ENCODE data around the gene GRK5. TPM values are rescaled to one million over a fixed set of nuclear protein-coding genes. Genes with fewer than 3 reads are reported as not detected.

The GRK5 gene
- total RNA-seq, 1 experiment from 2014 or later = 2.3 TPM

GRCh38 chr10:119442758-119443060 is 235.3 kb downstream of the GRK5 start (continued):
- TF ChIP-seq E2F5 (CRISPR knock-in tag; IDR thresholded peaks at IDR 0.05) (no peak), ZNF671 (CRISPR knock-in tag; IDR thresholded peaks at IDR 0.05) (no peak), ZNF423 (CRISPR knock-in tag; IDR thresholded peaks at IDR 0.05) (no peak), CREM (CRISPR knock-in tag; IDR thresholded peaks at IDR 0.05) (no peak), CDX4 (CRISPR knock-in tag; IDR thresholded peaks at IDR 0.05; ENCODE audit: borderline replicate concordance) (no peak)

GRCh38 chr10:119443441-119443840 is 236.1 kb downstream of the GRK5 start:
- ATAC-seq (no peak), DNase-seq (ENCODE audit: low spot score) (no peak)
- ChIA-PET CTCF (interaction anchor here (1.9 to 6.5 kb wide), 3 partner anchors 46 to 245 kb away, joined by 7 to 95 read pairs (median 13); partner anchors contain the start of gene GRK5), POLR2A (no interaction called here)
- no peaks in the 10 kb centered on the region for H3K36me3 Mint-ChIP-seq
- H3K27ac Mint-ChIP-seq = no peak overlapping the region
- no peaks in the 10 kb centered on the region; the same call in 1 of the 2 replicates for H3K27me3 Mint-ChIP-seq (ENCODE audit: low read depth)
- peaks cover 4% of the 10 kb centered on the region for H3K9me3 Mint-ChIP-seq
- H3K4me1 Mint-ChIP-seq = peaks cover 4% of the 10 kb centered on the region
- H3K4me3 Mint-ChIP-seq = no peak overlapping the region
- TF ChIP-seq ZNF121 (CRISPR knock-in tag; IDR thresholded peaks at IDR 0.05) (no peak), ELF4 (CRISPR knock-in tag; IDR thresholded peaks at IDR 0.05; ENCODE audit: low read depth) (no peak), ZNF263 (CRISPR knock-in tag; IDR thresholded peaks at IDR 0.05; ENCODE audit: low read depth) (no peak), ZNF425 (CRISPR knock-in tag; conservative IDR thresholded peaks at IDR 0.05) (no peak), AFF4 (CRISPR knock-in tag; IDR thresholded peaks at IDR 0.05; ENCODE audit: borderline replicate concordance) (no peak), ZNF671 (CRISPR knock-in tag; IDR thresholded peaks at IDR 0.05) (no peak), ZNF281 (CRISPR knock-in tag; IDR thresholded peaks at IDR 0.05) (no peak), STAT6 (CRISPR knock-in tag; conservative IDR thresholded peaks at IDR 0.05; ENCODE audit: low read depth) (no peak), JUN (CRISPR knock-in tag; IDR thresholded peaks at IDR 0.05) (no peak), IRF1 (CRISPR knock-in tag; IDR thresholded peaks at IDR 0.05) (no peak), GTF2I (CRISPR knock-in tag; conservative IDR thresholded peaks at IDR 0.05) (no peak), ERG (CRISPR knock-in tag; IDR thresholded peaks at IDR 0.05) (no peak), ZSCAN18 (CRISPR knock-in tag; IDR thresholded peaks at IDR 0.05) (no peak), GRHL2 (CRISPR knock-in tag; IDR thresholded peaks at IDR 0.05; ENCODE audit: insufficient replicate concordance, severe bottlenecking) (no peak), TP53 (CRISPR knock-in tag; IDR thresholded peaks at IDR 0.05) (no peak)
